Ishikawa (cell line): ENCODE data around the gene HOXC5.

Source experiments
- CEBPB ChIP-seq: IDR thresholded peaks from 2 replicates; pipeline ENCODE4 v1.6.1; 2012
- CREB1 ChIP-seq: IDR thresholded peaks from 2 replicates; pipeline ENCODE4 v1.6.1; 2012; ENCODE audit warnings: low read depth
- EGR1 ChIP-seq: IDR thresholded peaks from 2 replicates; pipeline ENCODE4 v1.6.1; 2012
- EP300 ChIP-seq: IDR thresholded peaks from 2 replicates; pipeline ENCODE4 v1.6.1; 2012; ENCODE audit warnings: borderline replicate concordance
- FOXM1 ChIP-seq: IDR thresholded peaks from 2 replicates; pipeline ENCODE4 v1.6.1; 2012; ENCODE audit warnings: low read depth, borderline replicate concordance
- MAX ChIP-seq: IDR thresholded peaks from 2 replicates; pipeline ENCODE4 v1.6.1; 2012
- NFIC ChIP-seq: IDR thresholded peaks from 2 replicates; pipeline ENCODE4 v1.6.1; 2012
- RAD21 ChIP-seq: IDR thresholded peaks from 2 replicates; pipeline ENCODE4 v1.6.1; 2012; ENCODE audit warnings: low read depth
- REST ChIP-seq: IDR thresholded peaks from 2 replicates; pipeline ENCODE4 v1.6.1; 2012; ENCODE audit warnings: low read depth, mild to moderate bottlenecking
- TAF1 ChIP-seq: IDR thresholded peaks from 2 replicates; pipeline ENCODE4 v1.6.1; 2012; ENCODE audit warnings: low read depth, mild to moderate bottlenecking
- TCF12 ChIP-seq: IDR thresholded peaks from 2 replicates; pipeline ENCODE4 v1.6.1; 2012; ENCODE audit warnings: low read depth
- TEAD4 ChIP-seq: IDR thresholded peaks from 2 replicates; pipeline ENCODE4 v1.6.1; 2012
- USF1 ChIP-seq: IDR thresholded peaks from 2 replicates; pipeline ENCODE4 v1.6.1; 2012
- YY1 ChIP-seq: IDR thresholded peaks from 2 replicates; pipeline ENCODE4 v1.6.1; 2012; ENCODE audit warnings: low read depth
- ZBTB7A ChIP-seq: IDR thresholded peaks from 2 replicates; pipeline ENCODE4 v1.6.1; 2012; ENCODE audit warnings: low read depth

HOXC5 gene

GRCh38 chr12:54010972-54011664 is 21.7 kb upstream of the HOXC5 start:
- TF ChIP-seq EGR1 (no peak), FOXM1 (no peak), ZBTB7A (no peak)

- TF ChIP-seq CEBPB, result no peak
- no peak for TF ChIP-seq TEAD4
- TF ChIP-seq ZBTB7A, result no peak
- no peak for TF ChIP-seq NFIC
- no peak for TF ChIP-seq USF1
- TF ChIP-seq EP300, result no peak
- no peak for TF ChIP-seq RAD21
- no peak for TF ChIP-seq TAF1
- no peak for TF ChIP-seq REST
- TF ChIP-seq CREB1, result no peak
These were observed 21.0 kb upstream of the HOXC5 start for GRCh38 chr12:54011665-54012532.

GRCh38 chr12:54012631-54013409 is 20.0 kb upstream of the HOXC5 start:
- no peak for TF ChIP-seq RAD21
- TF ChIP-seq MAX, result no peak
- TF ChIP-seq REST, result no peak
- no peak for TF ChIP-seq TAF1
- TF ChIP-seq ZBTB7A, result no peak
- no peak for TF ChIP-seq USF1
- no peak for TF ChIP-seq TCF12
- TF ChIP-seq CEBPB, result no peak
- TF ChIP-seq FOXM1, result no peak
- no peak for TF ChIP-seq EP300

- TF ChIP-seq MAX (no peak), CREB1 (no peak), EP300 (no peak), TCF12 (no peak), USF1 (no peak), YY1 (no peak), TAF1 (no peak), CEBPB (no peak), ZBTB7A (no peak)
These were observed 18.4 kb upstream of the HOXC5 start for GRCh38 chr12:54014377-54015017.
